ENCODE measurements around the gene STK11IP.

DNA sequence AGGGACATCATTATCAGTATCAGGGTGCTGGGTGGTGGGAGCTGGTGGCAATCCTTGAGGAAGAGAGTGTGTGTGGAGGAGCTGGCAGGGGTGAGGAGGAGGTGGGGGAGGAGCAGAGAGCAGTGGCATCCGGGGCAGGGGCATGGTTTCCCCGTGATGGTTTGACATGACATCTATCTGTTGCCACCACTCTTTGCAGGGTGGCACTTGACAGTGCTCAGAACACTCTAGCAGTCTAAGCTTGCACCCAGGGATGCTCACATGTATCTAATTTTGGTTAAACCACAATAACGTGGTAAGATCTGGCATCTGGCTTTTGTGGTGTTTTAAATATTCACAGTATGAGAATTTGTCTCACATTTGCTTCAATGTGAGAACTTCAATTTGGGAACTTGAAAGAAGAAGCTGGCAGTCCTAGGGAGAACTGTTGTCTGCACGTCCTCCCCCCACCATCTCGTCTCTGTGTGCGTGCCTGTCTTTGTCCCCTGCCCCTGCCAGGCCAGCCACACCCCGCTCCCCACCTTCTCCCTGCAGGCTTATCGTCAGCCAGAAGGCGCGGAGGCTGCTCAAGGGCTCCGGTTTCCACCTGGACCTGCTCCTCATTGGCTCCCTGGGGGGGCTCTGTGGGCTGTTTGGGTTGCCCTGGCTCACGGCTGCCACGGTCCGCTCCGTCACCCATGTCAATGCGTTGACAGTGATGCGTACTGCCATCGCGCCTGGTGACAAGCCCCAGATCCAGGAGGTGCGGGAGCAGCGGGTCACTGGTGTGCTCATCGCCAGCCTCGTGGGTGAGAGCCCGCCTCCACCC lies 41.5 kb downstream of the STK11IP start:
- TF ChIP-seq, protein P1, sequence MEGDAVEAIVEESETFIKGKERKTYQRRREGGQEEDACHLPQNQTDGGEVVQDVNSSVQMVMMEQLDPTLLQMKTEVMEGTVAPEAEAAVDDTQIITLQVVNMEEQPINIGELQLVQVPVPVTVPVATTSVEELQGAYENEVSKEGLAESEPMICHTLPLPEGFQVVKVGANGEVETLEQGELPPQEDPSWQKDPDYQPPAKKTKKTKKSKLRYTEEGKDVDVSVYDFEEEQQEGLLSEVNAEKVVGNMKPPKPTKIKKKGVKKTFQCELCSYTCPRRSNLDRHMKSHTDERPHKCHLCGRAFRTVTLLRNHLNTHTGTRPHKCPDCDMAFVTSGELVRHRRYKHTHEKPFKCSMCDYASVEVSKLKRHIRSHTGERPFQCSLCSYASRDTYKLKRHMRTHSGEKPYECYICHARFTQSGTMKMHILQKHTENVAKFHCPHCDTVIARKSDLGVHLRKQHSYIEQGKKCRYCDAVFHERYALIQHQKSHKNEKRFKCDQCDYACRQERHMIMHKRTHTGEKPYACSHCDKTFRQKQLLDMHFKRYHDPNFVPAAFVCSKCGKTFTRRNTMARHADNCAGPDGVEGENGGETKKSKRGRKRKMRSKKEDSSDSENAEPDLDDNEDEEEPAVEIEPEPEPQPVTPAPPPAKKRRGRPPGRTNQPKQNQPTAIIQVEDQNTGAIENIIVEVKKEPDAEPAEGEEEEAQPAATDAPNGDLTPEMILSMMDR (IDR thresholded peaks at IDR 0.05), result no peak
- TF ChIP-seq POLR2A (IDR thresholded peaks at IDR 0.05), result no peak

Data from suprapubic skin (tissue), 3 donors.